Erythroblast (primary cell): Measurements from ENCODE around the gene CBFA2T2.

Experiments
- GATA1 ChIP-seq: IDR thresholded peaks from 2 replicates; pipeline ENCODE4 v1.6.1; 2011; ENCODE audit warnings: low read depth, mild to moderate bottlenecking, control low read depth, low read length, moderate library complexity
- POLR2A ChIP-seq: IDR thresholded peaks from 2 replicates; pipeline ENCODE4 v1.6.1; 2011; ENCODE audit warnings: mild to moderate bottlenecking, low read length

DNA sequence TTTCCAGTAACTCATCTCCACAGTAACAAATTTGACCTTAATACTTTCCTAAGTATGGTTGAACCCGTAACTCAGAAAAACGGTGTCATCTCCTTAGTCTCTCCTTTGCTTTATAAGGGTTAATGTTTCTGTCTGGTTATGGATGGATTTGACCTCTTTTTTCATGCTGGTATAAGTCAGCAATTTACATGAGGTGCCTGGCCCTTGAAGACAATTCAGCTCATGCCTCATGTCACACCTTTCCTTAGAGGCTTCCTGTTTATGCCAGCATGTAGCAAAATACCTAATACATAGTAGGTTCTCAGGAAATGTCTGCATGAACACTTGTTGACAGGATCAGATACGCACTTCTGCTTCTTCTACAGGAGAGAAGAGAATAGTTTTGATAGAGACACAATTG, 134.5 kb downstream of the CBFA2T2 start:
- TF ChIP-seq POLR2A (no peak), GATA1 (no peak)
